ENCODE measurements around the gene SAMD1. TPM values are rescaled to one million over a fixed set of nuclear protein-coding genes. Genes with fewer than 3 reads are reported as not detected.

Gene SAMD1
- total and polyA plus RNA-seq, 9 of the 15 experiments (the other 6 are each of a cell fraction or from before 2014, with no cell fraction given): 2.9 to 96.0 (median 43.5) TPM

GRCh38 chr19:14136509-14137281 lies 46.1 kb upstream of the SAMD1 start, which contains the start of gene ASF1B (continued):
- TF ChIP-seq PHF21A (IDR thresholded peaks at IDR 0.05; ENCODE audit: borderline replicate concordance, low read depth): peak; percentile 30; the same call in 1 of the 2 replicates
- no peak for TF ChIP-seq CREB5 (CRISPR knock-in tag; IDR thresholded peaks at IDR 0.05)
- peak; percentile 93 for TF ChIP-seq ELF2 (CRISPR knock-in tag; IDR thresholded peaks at IDR 0.05)
- TF ChIP-seq ARID2 (IDR thresholded peaks at IDR 0.05): no peak
- TF ChIP-seq SPI1 (IDR thresholded peaks at IDR 0.05; ENCODE audit: borderline replicate concordance, low read depth, low read length): peak; percentile 79
- TF ChIP-seq FOXP1 (CRISPR knock-in tag; IDR thresholded peaks at IDR 0.05): no peak; the same call in 1 of the 2 replicates
- TF ChIP-seq JUNB (CRISPR knock-in tag; conservative IDR thresholded peaks at IDR 0.05): no peak
- no peak for TF ChIP-seq ESRRB (CRISPR knock-in tag; IDR thresholded peaks at IDR 0.05; ENCODE audit: borderline replicate concordance)
- TF ChIP-seq TCF7L2 (IDR thresholded peaks at IDR 0.05; ENCODE audit: low read depth, low read length): 0 out of 2 replicates have a peak, but pooled peaks have one; percentile 22
- no peak; the same call in 1 of the 2 replicates for TF ChIP-seq NFIC (IDR thresholded peaks at IDR 0.05)
- TF ChIP-seq SNIP1 (IDR thresholded peaks at IDR 0.05; ENCODE audit: low read depth): no peak
- no peak for TF ChIP-seq HOMEZ (CRISPR knock-in tag; IDR thresholded peaks at IDR 0.05)
- no peak; the same call in 1 of the 2 replicates for TF ChIP-seq ZHX1 (conservative IDR thresholded peaks at IDR 0.05; ENCODE audit: low read length)
- TF ChIP-seq ZNF785 (CRISPR knock-in tag; IDR thresholded peaks at IDR 0.05): no peak
- no peak for TF ChIP-seq IRF1 (CRISPR knock-in tag; IDR thresholded peaks at IDR 0.05; ENCODE audit: borderline replicate concordance)
- no peak for TF ChIP-seq PATZ1 (CRISPR knock-in tag; IDR thresholded peaks at IDR 0.05; ENCODE audit: borderline replicate concordance)
- TF ChIP-seq GATAD2A (IDR thresholded peaks at IDR 0.05): no peak
- no peak for TF ChIP-seq NUFIP1 (IDR thresholded peaks at IDR 0.05; ENCODE audit: partially characterized antibody)
- TF ChIP-seq BRD9 (IDR thresholded peaks at IDR 0.05; ENCODE audit: low read depth, partially characterized antibody): no peak
- peak; percentile 92 for TF ChIP-seq FOXK2 (conservative IDR thresholded peaks at IDR 0.05 in 1 of 2, IDR thresholded peaks at IDR 0.05 in 1 of 2; ENCODE audit: low read depth in 2 of 2)
